Aorta (tissue), 5 donors: ENCODE results near the gene GOLGA8A. TPM values are rescaled to one million over a fixed set of nuclear protein-coding genes. Genes with fewer than 3 reads are reported as not detected.

Experiments
- ATAC-seq: fragments of 200-7000 bp; cut with Tn5 transposase; one replicate; pipeline ENCODE4 v1.9.1; 2022; ENCODE audit warnings: moderate library complexity; ENCODE audit not compliant: low FRiP score
- DNase-seq, 2 donors: peaks; one replicate each; pipeline ENCODE4 v3.0.0-alpha.2; 2020
- H3K27ac ChIP-seq, 2 donors: one replicate each; pipeline ENCODE4 v1.5.1; 2013; ENCODE audit warnings: low read length in 2 of 2, mild to moderate bottlenecking in 2 of 2, moderate library complexity in 2 of 2, control low read depth in 1 of 2, inconsistent platforms in 1 of 2, low read depth in 1 of 2
- H3K27me3 ChIP-seq, 2 donors: one replicate each; pipeline ENCODE4 v1.6.1; 2013; ENCODE audit warnings: control low read depth in 1 of 2, low read length in 1 of 2, mild to moderate bottlenecking in 1 of 2, moderate library complexity in 1 of 2; ENCODE audit not compliant: insufficient read depth in 2 of 2, control insufficient read depth in 1 of 2
- H3K36me3 ChIP-seq, 2 donors: one replicate each; pipeline ENCODE4 v1.6.1; 2013; ENCODE audit warnings: control low read depth in 1 of 2, low read length in 1 of 2, mild to moderate bottlenecking in 1 of 2; ENCODE audit not compliant: insufficient read depth in 2 of 2, control insufficient read depth in 1 of 2
- H3K4me1 ChIP-seq, 2 donors: one replicate each; pipeline ENCODE4 v1.6.1; 2013; ENCODE audit warnings: low read length in 2 of 2, control low read depth in 1 of 2, mild to moderate bottlenecking in 1 of 2, moderate library complexity in 1 of 2; ENCODE audit not compliant: insufficient read depth in 2 of 2, control insufficient read depth in 1 of 2
- H3K4me3 ChIP-seq, 2 donors: one replicate each; pipeline ENCODE4 v1.5.1; 2013; ENCODE audit warnings: low read length in 2 of 2, control low read depth in 1 of 2, mild to moderate bottlenecking in 1 of 2
- H3K9me3 ChIP-seq: one replicate; pipeline ENCODE4 v1.6.1; 2013; ENCODE audit warnings: mild to moderate bottlenecking, low read length; ENCODE audit not compliant: control insufficient read depth
- WGBS, 2 donors: extraction: QIAGEN DNeasy Blood & Tissue Kit; methylation state at CpG; one replicate each; pipeline ENCODE4 v1.1.7; 2013; 5-methylcytosine and 5-hydroxymethylcytosine counted together
- intact Hi-C, 2 donors: fragments of 100-400 bp; cut with DNase I; formaldehyde crosslinking; loops; one replicate each; pipeline versions ENCODE4 v1.14.2 to v1.15.0; 2022
- long read RNA-seq, 2 donors: library from polyadenylated mRNA; unstranded; transcript quantifications; one replicate each; pipeline ENCODE4 v2.0.0, GENCODE V29; 2020 to 2021
- polyA plus RNA-seq, 2 donors: library from polyadenylated mRNA; stranded (reverse); fragments of 200-250 nt; gene quantifications; one replicate each; pipeline ENCODE4 v1.2.3, GENCODE V29; 2013
- total RNA-seq, 2 donors: library from RNA; stranded (reverse); fragmentation: NEBNext Ultra II Directional; extraction: Animal tissue kit (Norgen Biotek cat#: 25700); gene quantifications; one replicate each; pipeline ENCODE4 v1.2.1, GENCODE V29; 2021
- donor health status: healthy with polysubstance abuse.
- donor health status: Bipolar disorder and iron deficiency.
- donor health status: DM: no; HTN: no; CAD: no.
- donor health status: DM: no; HTN: no; CAD: no.
- donor health status: DM: yes; HTN: yes; CAD: no.

GOLGA8A gene, protein sequence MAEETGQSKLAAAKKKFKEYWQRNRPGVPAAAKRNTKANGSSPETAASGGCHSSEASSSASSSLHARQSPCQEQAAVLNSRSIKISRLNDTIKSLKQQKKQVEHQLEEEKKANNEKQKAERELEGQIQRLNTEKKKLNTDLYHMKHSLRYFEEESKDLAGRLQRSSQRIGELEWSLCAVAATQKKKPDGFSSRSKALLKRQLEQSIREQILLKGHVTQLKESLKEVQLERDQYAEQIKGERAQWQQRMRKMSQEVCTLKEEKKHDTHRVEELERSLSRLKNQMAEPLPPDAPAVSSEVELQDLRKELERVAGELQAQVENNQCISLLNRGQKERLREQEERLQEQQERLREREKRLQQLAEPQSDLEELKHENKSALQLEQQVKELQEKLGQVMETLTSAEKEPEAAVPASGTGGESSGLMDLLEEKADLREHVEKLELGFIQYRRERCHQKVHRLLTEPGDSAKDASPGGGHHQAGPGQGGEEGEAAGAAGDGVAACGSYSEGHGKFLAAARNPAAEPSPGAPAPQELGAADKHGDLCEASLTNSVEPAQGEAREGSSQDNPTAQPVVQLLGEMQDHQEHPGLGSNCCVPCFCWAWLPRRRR
- 100 to 1,000 TPM in 1 of 2 donors, 10 to 100 TPM in 1; 70.2 to 131 TPM for total RNA-seq
- polyA plus RNA-seq, result 100 to 1,000 TPM in 1 of 2 donors, 1 to 10 TPM in 1; 3.6 to 150 TPM
- long read RNA-seq, donor 1, partial matches to known transcripts, result 15 of 28 reads
- long read RNA-seq, donor 1, other reads (novel, unspliced or antisense), result 13 of 28 reads
- long read RNA-seq, donor 2, partial matches to known transcripts, result 36 of 73 reads
- long read RNA-seq, donor 2, other reads (novel, unspliced or antisense), result 37 of 73 reads

DNA sequence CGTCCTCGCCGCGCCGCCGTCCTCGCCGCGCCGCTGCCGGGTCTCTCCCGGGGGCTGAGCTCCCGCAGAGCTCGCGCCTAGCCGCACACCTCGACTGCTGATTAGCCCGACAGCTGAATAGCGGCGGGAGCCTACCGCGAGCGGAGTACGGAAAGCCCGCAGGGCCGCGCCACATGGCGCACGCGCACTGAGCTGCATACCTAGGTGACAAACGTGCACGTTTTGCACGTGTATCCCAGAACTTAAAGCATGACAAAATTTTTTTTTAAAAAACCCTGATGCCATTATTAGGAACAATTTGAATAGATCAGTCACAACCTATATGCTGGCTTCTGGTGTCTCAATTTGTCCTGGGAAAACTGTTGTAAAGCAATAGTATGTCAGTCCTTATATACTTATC lies at the start of gene GOLGA8A:
TSS of gene GOLGA8A (minus strand) at position 122 of the 400 bp plus-strand sequence. CDS start 48,117 bp downstream, outside the sequence.
- H3K4me1 ChIP-seq, result no peaks in the 10 kb centered on the region
- H3K9me3 ChIP-seq, result no peaks in the 10 kb centered on the region
- 0 to 1% methylated on average over 32 to 33 of the region's 33 CpGs for WGBS, 2 donors
- no peaks in the 10 kb centered on the region for H3K36me3 ChIP-seq
- intact Hi-C loops, result loop anchor here in 1 of 2 donors (10.0 kb wide), 1 partner anchor 77 kb away; no protein-coding TSS in a partner anchor
- DNase-seq, result peak; percentile 85 to 90
- H3K4me3 ChIP-seq, result peak within 1 kb of the TSS; percentile 50 to 56
- H3K27me3 ChIP-seq, result no peaks in the 10 kb centered on the region
- peak within 1 kb of the TSS in 1 of 2 donors; percentile 34 for H3K27ac ChIP-seq
- ATAC-seq, result no peak

- no peaks in the 10 kb centered on the region for H3K9me3 ChIP-seq
- no peak overlapping the region for H3K4me3 ChIP-seq
- WGBS, 2 donors, result 78 to 89% methylated on average over 3 of the region's 3 CpGs
- ATAC-seq (no peak), DNase-seq (no peak)
- no peaks in the 10 kb centered on the region for H3K27me3 ChIP-seq
- intact Hi-C loops, result no loop called here
- no peak overlapping the region for H3K27ac ChIP-seq
- no peaks in the 10 kb centered on the region for H3K36me3 ChIP-seq
- H3K4me1 ChIP-seq, result no peaks in the 10 kb centered on the region
Measured at GRCh38 chr15:34483644-34484043, 46.0 kb upstream of the GOLGA8A start.

GRCh38 chr15:34481370-34481769 lies 43.8 kb upstream of the GOLGA8A start:
- no peak overlapping the region for H3K4me3 ChIP-seq
- no peak overlapping the region for H3K27ac ChIP-seq
- 69 to 85% methylated on average over 3 of the region's 3 CpGs for WGBS, 2 donors
- no peaks in the 10 kb centered on the region for H3K36me3 ChIP-seq
- H3K9me3 ChIP-seq, result no peaks in the 10 kb centered on the region
- no peaks in the 10 kb centered on the region for H3K4me1 ChIP-seq
- no peak for ATAC-seq
- intact Hi-C loops, result no loop called here
- no peak for DNase-seq
- no peaks in the 10 kb centered on the region for H3K27me3 ChIP-seq

DNA sequence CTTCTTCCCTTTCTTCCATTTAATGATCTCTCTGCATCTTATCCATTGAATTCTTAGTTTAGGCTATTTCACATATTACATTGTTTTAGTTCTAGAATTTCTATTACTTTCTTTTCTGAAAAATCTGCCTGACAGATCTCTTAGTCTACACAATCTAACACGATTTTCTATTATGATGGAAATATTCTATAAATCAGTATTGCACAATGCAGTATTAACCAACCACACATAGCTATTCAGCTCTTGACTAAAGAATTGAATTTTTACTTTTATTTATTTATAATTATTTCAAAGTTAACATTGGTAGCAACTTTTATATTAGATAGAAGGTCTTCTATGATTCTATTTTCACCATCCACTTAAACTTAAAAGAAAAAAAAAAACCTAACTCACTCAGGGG lies 36.2 kb upstream of the GOLGA8A start:
- Histone ChIP-seq H3K27me3 (no peaks in the 10 kb centered on the region), H3K4me1 (no peaks in the 10 kb centered on the region), H3K4me3 (no peak overlapping the region), H3K9me3 (no peaks in the 10 kb centered on the region), H3K36me3 (no peaks in the 10 kb centered on the region), H3K27ac (no peak overlapping the region)
- 72 to 73% methylated on average over 1 of the region's 1 CpG for WGBS, 2 donors
- ATAC-seq (no peak), DNase-seq (no peak)
- intact Hi-C loops, result no loop called here

- DNase-seq (no peak), ATAC-seq (no peak)
- no peaks in the 10 kb centered on the region for H3K9me3 ChIP-seq
- H3K36me3 ChIP-seq, result no peaks in the 10 kb centered on the region
- 75 to 76% methylated on average over 2 of the region's 2 CpGs for WGBS, 2 donors
- H3K27me3 ChIP-seq, result no peaks in the 10 kb centered on the region
- H3K4me3 ChIP-seq, result no peak overlapping the region
- intact Hi-C loops, result no loop called here
- H3K4me1 ChIP-seq, result no peaks in the 10 kb centered on the region
- H3K27ac ChIP-seq, result no peak overlapping the region
Measured at GRCh38 chr15:34472947-34473346, 35.3 kb upstream of the GOLGA8A start.

DNA sequence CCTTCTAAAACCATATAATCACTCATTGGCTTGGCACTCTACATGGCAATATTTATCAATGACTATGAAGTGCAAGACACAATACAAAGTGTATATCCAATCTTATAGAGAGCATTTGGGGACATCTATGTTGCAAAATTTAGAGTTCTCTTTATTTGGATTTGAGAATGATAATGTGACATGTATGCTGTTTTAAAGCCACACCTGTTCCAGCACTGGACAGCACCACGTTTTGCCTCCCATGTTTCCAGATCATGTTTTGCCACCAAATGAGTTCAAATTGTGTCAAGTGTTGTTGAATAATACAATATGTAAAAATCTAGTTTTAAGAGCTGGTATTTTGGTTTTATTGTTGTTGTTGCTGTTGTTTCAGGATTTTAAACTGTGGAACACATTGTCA lies 33.3 kb upstream of the GOLGA8A start:
- WGBS, 2 donors, result 43 to 44% methylated on average over 1 of the region's 1 CpG
- no peak overlapping the region for H3K27ac ChIP-seq
- H3K4me3 ChIP-seq, result no peak overlapping the region
- no peaks in the 10 kb centered on the region for H3K4me1 ChIP-seq
- DNase-seq (no peak), ATAC-seq (no peak)
- H3K9me3 ChIP-seq, result no peaks in the 10 kb centered on the region
- no peaks in the 10 kb centered on the region for H3K36me3 ChIP-seq
- H3K27me3 ChIP-seq, result no peaks in the 10 kb centered on the region
- intact Hi-C loops, result no loop called here

DNA sequence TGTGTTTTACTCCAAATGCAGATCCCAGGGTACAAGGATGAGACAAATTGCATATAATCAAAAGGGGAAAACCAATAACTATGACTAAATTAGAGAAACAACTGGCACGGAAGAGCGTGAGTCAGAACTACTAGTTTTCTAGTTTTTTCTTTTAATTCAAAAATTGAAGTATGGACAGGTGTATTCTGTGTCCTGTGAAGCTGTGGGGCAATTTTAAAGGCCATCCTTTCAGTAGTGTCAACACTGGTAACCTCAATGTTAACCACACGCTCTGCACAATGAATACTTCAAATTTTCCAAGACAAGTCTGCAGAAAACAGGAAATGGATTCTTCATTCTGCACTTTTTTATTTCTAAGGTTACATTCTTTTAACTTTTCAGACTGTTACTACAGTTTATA lies 32.5 kb upstream of the GOLGA8A start:
- ATAC-seq, result no peak
- WGBS, 2 donors, result 80 to 87% methylated on average over 3 of the region's 3 CpGs
- Histone ChIP-seq H3K36me3 (no peaks in the 10 kb centered on the region), H3K27ac (no peak overlapping the region), H3K9me3 (no peaks in the 10 kb centered on the region), H3K4me1 (no peaks in the 10 kb centered on the region), H3K4me3 (no peak overlapping the region), H3K27me3 (no peaks in the 10 kb centered on the region)
- DNase-seq, result no peak
- intact Hi-C loops, result no loop called here

- H3K27ac ChIP-seq, result no peak overlapping the region
- intact Hi-C loops, result no loop called here
- no peaks in the 10 kb centered on the region for H3K36me3 ChIP-seq
- no peak overlapping the region for H3K4me3 ChIP-seq
- H3K9me3 ChIP-seq, result no peaks in the 10 kb centered on the region
- H3K4me1 ChIP-seq, result no peaks in the 10 kb centered on the region
- ATAC-seq (no peak), DNase-seq (no peak)
- WGBS, 2 donors, result 53 to 75% methylated on average over 1 of the region's 1 CpG
- no peaks in the 10 kb centered on the region for H3K27me3 ChIP-seq
Measured at GRCh38 chr15:34461730-34462129, 24.1 kb upstream of the GOLGA8A start.
